Colonic mucosa (tissue), 4 donors: ENCODE measurements around the gene TAAR1. TPM values are rescaled to one million over a fixed set of nuclear protein-coding genes. Genes with fewer than 3 reads are reported as not detected.

ENCODE experiments used
- DNase-seq: peaks from one replicate; pipeline ENCODE4 v3.0.0-alpha.2; 2020
- H3K27ac ChIP-seq: fragments of 200-600 bp; one replicate; pipeline ENCODE4 v1.8.0; 2021
- H3K27me3 ChIP-seq: fragments of 200-600 bp; one replicate; pipeline ENCODE4 v1.8.0; 2021
- H3K36me3 ChIP-seq: fragments of 200-600 bp; one replicate; pipeline ENCODE4 v1.8.0; 2021
- H3K4me1 ChIP-seq: fragments of 200-600 bp; one replicate; pipeline ENCODE4 v1.8.0; 2021; ENCODE audit warnings: mild to moderate bottlenecking
- H3K4me3 ChIP-seq: fragments of 200-600 bp; one replicate; pipeline ENCODE4 v1.8.0; 2021
- H3K9ac ChIP-seq, 2 donors: one replicate each; pipeline ENCODE4 v1.7.0; 2013; ENCODE audit warnings: control low read depth in 2 of 2, low read depth in 2 of 2, low read length in 2 of 2
- H3K9me3 ChIP-seq: fragments of 200-600 bp; one replicate; pipeline ENCODE4 v1.8.0; 2021
- CTCF ChIP-seq: fragments of 200-600 bp; IDR thresholded peaks from one replicate; pipeline ENCODE4 v1.8.0; 2022; ENCODE audit warnings: antibody characterized with exemption, mild to moderate bottlenecking
- intact Hi-C: fragments of 100-400 bp; cut with DNase I; formaldehyde crosslinking; loops from one replicate; pipeline ENCODE4 v1.14.1; 2022
- total RNA-seq, 2 donors: library from RNA; stranded (reverse); fragmentation: NEBNext Ultra II Directional in 1 of 2; extraction: Animal tissue kit (Norgen Biotek cat#: 25700) in 1 of 2; gene quantifications; one replicate each; pipeline ENCODE4 v1.2.1, GENCODE V29; 2021
- donor health status: healthy.
- donor health status: DM: no; HTN: no; CAD: no.
- donor health status: DM: no; HTN: no; CAD: no.

TAAR1 gene
- total RNA-seq, 2 donors from 2014 or later: not detected

- Histone ChIP-seq H3K36me3 (no peaks in the 10 kb centered on the region), H3K4me1 (no peaks in the 10 kb centered on the region), H3K4me3 (no peak overlapping the region), H3K27me3 (no peaks in the 10 kb centered on the region), H3K27ac (no peak overlapping the region), H3K9me3 (no peaks in the 10 kb centered on the region), H3K9ac (no peak overlapping the region)
- DNase-seq: no peak
- TF ChIP-seq CTCF: no peak
- intact Hi-C loops: loop anchor here (10.0 kb wide), 1 partner anchor 127 kb away; the partner anchor contains the start of gene TAAR9
These were observed 2.9 kb upstream of the TAAR1 start for GRCh38 chr6:132661906-132662305.

- Histone ChIP-seq H3K27ac (no peak overlapping the region), H3K36me3 (no peaks in the 10 kb centered on the region), H3K4me1 (no peaks in the 10 kb centered on the region), H3K9ac (no peak overlapping the region), H3K4me3 (no peak overlapping the region), H3K27me3 (no peaks in the 10 kb centered on the region), H3K9me3 (no peaks in the 10 kb centered on the region)
- intact Hi-C loops: no loop called here
- DNase-seq: no peak
- no peak for TF ChIP-seq CTCF
These were observed 7.9 kb downstream of the TAAR1 start for GRCh38 chr6:132651062-132651461.

GRCh38 chr6:132650429-132650828 is 8.6 kb downstream of the TAAR1 start:
- no peak overlapping the region for H3K4me3 ChIP-seq
- H3K9me3 ChIP-seq: no peaks in the 10 kb centered on the region
- no peaks in the 10 kb centered on the region for H3K4me1 ChIP-seq
- no peaks in the 10 kb centered on the region for H3K27me3 ChIP-seq
- intact Hi-C loops: no loop called here
- no peaks in the 10 kb centered on the region for H3K36me3 ChIP-seq
- no peak for TF ChIP-seq CTCF
- no peak for DNase-seq
- H3K27ac ChIP-seq: no peak overlapping the region
- no peak overlapping the region for H3K9ac ChIP-seq

- Histone ChIP-seq H3K27me3 (no peaks in the 10 kb centered on the region), H3K27ac (no peak overlapping the region), H3K9ac (no peak overlapping the region), H3K36me3 (no peaks in the 10 kb centered on the region), H3K4me3 (no peak overlapping the region), H3K4me1 (no peaks in the 10 kb centered on the region), H3K9me3 (no peaks in the 10 kb centered on the region)
- intact Hi-C loops: no loop called here
- no peak for DNase-seq
- no peak for TF ChIP-seq CTCF
These were observed 10.2 kb downstream of the TAAR1 start for GRCh38 chr6:132648828-132649227.

- no peak overlapping the region for H3K27ac ChIP-seq
- no peak for DNase-seq
These were observed 10.6 kb downstream of the TAAR1 start for GRCh38 chr6:132648356-132648755.

More at GRCh38 chr6:132648356-132648755, 10.6 kb downstream of the TAAR1 start:
- intact Hi-C loops: no loop called here
- no peaks in the 10 kb centered on the region for H3K4me1 ChIP-seq
- no peaks in the 10 kb centered on the region for H3K9me3 ChIP-seq
- TF ChIP-seq CTCF: no peak
- no peak overlapping the region for H3K4me3 ChIP-seq
- H3K9ac ChIP-seq: no peak overlapping the region
- no peaks in the 10 kb centered on the region for H3K36me3 ChIP-seq
- no peaks in the 10 kb centered on the region for H3K27me3 ChIP-seq
